ENCODE data around the gene FKBP6.

DNA sequence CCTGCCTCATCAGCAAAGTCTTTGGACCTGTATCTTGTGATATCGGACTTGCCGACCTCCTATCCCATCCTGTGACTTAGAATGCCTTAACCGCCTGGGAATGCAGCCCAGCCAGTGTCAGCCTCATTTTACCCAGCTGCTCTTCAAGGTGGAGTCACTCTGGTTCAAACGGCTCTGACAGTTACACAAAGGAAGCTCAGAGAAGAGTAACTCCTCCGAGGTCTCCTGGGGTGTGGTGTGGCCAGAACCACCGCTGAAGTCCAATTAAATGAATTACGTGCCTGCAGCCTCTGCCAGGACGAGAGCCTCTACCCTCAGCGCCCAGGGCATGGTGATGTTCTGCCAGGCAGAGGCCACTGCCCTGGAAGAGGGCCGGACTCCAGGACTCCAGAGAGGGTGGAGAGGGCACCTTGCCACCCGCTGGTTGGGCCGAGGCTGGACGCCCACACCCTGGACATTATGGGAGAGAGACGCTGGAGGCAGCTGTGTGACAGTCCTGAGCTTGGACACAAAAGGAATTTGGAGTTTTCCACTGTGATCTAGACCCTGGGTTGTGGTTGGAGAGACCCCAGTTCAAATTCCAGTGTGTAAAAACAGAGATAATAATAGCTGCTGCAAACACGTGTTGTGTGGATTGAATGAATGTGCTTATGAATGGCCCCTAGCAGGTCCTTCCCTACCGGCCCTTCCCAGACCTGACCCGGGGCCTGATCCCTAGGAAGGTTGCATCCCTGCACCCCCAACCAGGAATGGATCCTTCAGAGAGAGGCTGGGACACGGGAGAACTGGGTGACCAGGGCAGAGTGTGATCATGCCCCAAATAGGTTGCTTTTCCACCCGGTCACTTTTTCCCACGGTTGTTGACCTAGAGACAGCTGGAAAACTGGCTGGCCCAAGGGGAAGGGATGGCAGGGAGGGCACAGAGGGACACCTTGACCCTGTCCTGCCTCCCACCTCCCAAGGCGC, 67.9 kb downstream of the FKBP6 start:
- no peak for TF ChIP-seq CTCF (conservative IDR thresholded peaks at IDR 0.05; ENCODE audit: low read depth, low read length)
- no peak for TF ChIP-seq EZH2 (IDR thresholded peaks at IDR 0.05; ENCODE audit: borderline replicate concordance, low read depth, low read length, poor library complexity, severe bottlenecking)

All from A673 (cell line).